ENCODE data around the gene PRMT7. TPM values are rescaled to one million over a fixed set of nuclear protein-coding genes. Genes with fewer than 3 reads are reported as not detected.

Gene PRMT7
- total and polyA plus RNA-seq, 2 of the 8 experiments (the other 6 are each of a cell fraction or from before 2014, with no cell fraction given), result 48.2 to 49.3 TPM

DNA sequence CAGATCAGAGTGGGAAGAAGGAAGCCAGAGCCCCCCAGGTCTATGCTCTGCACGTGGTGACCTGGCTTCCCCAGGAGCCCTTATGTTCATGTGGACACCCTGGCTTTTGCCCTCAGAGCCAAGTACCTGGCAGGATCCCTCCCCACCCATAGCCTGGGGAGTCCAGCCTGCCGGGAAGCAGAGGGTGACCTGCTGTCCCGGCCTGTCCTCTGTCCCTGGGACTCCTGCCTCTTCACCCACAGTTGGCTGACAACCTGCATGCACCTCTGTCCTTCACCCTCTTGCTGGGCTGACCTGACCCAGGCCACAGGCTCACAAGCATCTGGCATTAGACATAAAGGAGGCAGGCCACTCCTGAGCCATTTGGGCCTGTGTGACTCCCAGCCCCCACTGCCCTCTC lies 77.3 kb downstream of the PRMT7 start:
- no peak overlapping the region for H3K18ac ChIP-seq (ENCODE audit: extremely low read depth, low read length)
- peak overlapping the region; percentile 87 for H2BK20ac ChIP-seq (ENCODE audit: low read length)
- no peak overlapping the region for H3K27ac ChIP-seq (ENCODE audit: low read depth, low read length)
- no peak overlapping the region for H4K8ac ChIP-seq (ENCODE audit: extremely low read depth, insufficient read depth, low read length)
- H3K4me2 ChIP-seq (ENCODE audit: insufficient read depth in 1 of 2, low read depth in 2 of 2, low read length in 2 of 2), result no peak overlapping the region
- 91% methylated on average over 3 of the region's 3 CpGs; no CpG with 5 or more reads in 1 of the 2 experiments for WGBS, 2 experiments (ENCODE audit: extremely low coverage in 1 of 2, insufficient coverage in 1 of 2, insufficient read length in 1 of 2, insufficient replicate concordance in 2 of 2, low coverage in 1 of 2, low lambda C conversion rate in 2 of 2, missing lambda C conversion rate in 1 of 2)
- CTCF ChIA-PET (ENCODE audit: partially characterized antibody), result interaction anchor here (0.8 to 10.6 kb wide), 3 partner anchors 9 to 127 kb away, joined by 3 to 221 read pairs (median 3); no protein-coding TSS in a partner anchor
- no peak overlapping the region for H3K56ac ChIP-seq (replicated peaks; ENCODE audit: insufficient read length, low read depth, low read length)
- no peak overlapping the region for H4K5ac ChIP-seq (ENCODE audit: insufficient read length, low read depth, low read length)
- no peak overlapping the region for H3K4me3 ChIP-seq (ENCODE audit: extremely low read depth in 1 of 4, insufficient read depth in 2 of 4, low read depth in 3 of 4, low read length in 4 of 4)
- no peaks in the 10 kb centered on the region for H3K9me3 ChIP-seq (ENCODE audit: insufficient read depth in 2 of 2, low read depth in 1 of 2, low read length in 1 of 2)
- peak overlapping the region; percentile 77; the same call in 1 of the 2 replicates for H2BK12ac ChIP-seq (ENCODE audit: low read depth, low read length)
- H3K36me3 ChIP-seq (ENCODE audit: control insufficient read depth in 2 of 4, insufficient read depth in 4 of 4, low read length in 3 of 4), result no peaks in the 10 kb centered on the region
- H3K23ac ChIP-seq (ENCODE audit: insufficient read length), result no peak overlapping the region
- POLR2A ChIA-PET (ENCODE audit: partially characterized antibody), result no interaction called here
- H3K9ac ChIP-seq (replicated peaks in 1 of 4; ENCODE audit: extremely low read depth in 1 of 4, low read depth in 3 of 4, low read length in 3 of 4), result no peak overlapping the region
- H4K20me1 ChIP-seq (replicated peaks in 1 of 2; ENCODE audit: control insufficient read depth in 1 of 2, insufficient read depth in 2 of 2, low read length in 2 of 2), result no peaks in the 10 kb centered on the region
- peak overlapping the region; percentile 68 for H4K91ac ChIP-seq (replicated peaks; ENCODE audit: insufficient read length, low read length)
- no peak overlapping the region for H2AFZ ChIP-seq (ENCODE audit: low read length)
- no peaks in the 10 kb centered on the region; a peak in 1 of 7 replicates for H3K27me3 ChIP-seq (replicated peaks in 1 of 4; ENCODE audit: control insufficient read depth in 3 of 4, extremely low read depth in 1 of 4, insufficient read depth in 3 of 4, low read length in 3 of 4)
- H2BK120ac ChIP-seq (replicated peaks; ENCODE audit: low read depth, low read length), result no peak overlapping the region
- no peak overlapping the region; the same call in 1 of the 2 replicates for H2BK15ac ChIP-seq (ENCODE audit: low read length)
- H3K4ac ChIP-seq (replicated peaks; ENCODE audit: insufficient read length, low read depth, low read length), result no peak overlapping the region
- DNase-seq (ENCODE audit: low read depth in 1 of 2, low spot score in 2 of 2), result no peak
- 0 out of 2 replicates have a peak overlapping the region, but pooled peaks have one; percentile 12 for H2BK5ac ChIP-seq (ENCODE audit: low read depth, low read length)
- H3K79me1 ChIP-seq (ENCODE audit: low read depth, low read length), result no peaks in the 10 kb centered on the region
- H3K79me2 ChIP-seq (ENCODE audit: control insufficient read depth in 1 of 2, insufficient read depth in 2 of 2, low read length in 2 of 2), result no peaks in the 10 kb centered on the region
- FAIRE-seq, result no peak
- no peaks in the 10 kb centered on the region for H3K23me2 ChIP-seq (ENCODE audit: low read depth, low read length)
- no peak overlapping the region for H3K14ac ChIP-seq (ENCODE audit: insufficient read length)
- H2AK5ac ChIP-seq (ENCODE audit: low read depth, low read length), result no peak overlapping the region
- peaks cover 3 to 26% (median 18%) of the 10 kb centered on the region in 4 experiments for H3K4me1 ChIP-seq (replicated peaks in 1 of 4; ENCODE audit: control insufficient read depth in 3 of 4, insufficient read depth in 4 of 4, low read length in 3 of 4)
- no peak for TF ChIP-seq CHD2 (IDR thresholded peaks at IDR 0.05; ENCODE audit: low read length)
- TF ChIP-seq CHD1 (IDR thresholded peaks at IDR 0.05; ENCODE audit: low read depth, low read length), result no peak
- no peak for TF ChIP-seq SIX5 (IDR thresholded peaks at IDR 0.05; ENCODE audit: low read depth, low read length)
- no peak for TF ChIP-seq KDM5A (IDR thresholded peaks at IDR 0.05; ENCODE audit: low read length)
- TF ChIP-seq SP4 (IDR thresholded peaks at IDR 0.05; ENCODE audit: low read length), result no peak
- no peak for TF ChIP-seq TAF1 (IDR thresholded peaks at IDR 0.05; ENCODE audit: low read depth, low read length)
- TF ChIP-seq, protein P1, sequence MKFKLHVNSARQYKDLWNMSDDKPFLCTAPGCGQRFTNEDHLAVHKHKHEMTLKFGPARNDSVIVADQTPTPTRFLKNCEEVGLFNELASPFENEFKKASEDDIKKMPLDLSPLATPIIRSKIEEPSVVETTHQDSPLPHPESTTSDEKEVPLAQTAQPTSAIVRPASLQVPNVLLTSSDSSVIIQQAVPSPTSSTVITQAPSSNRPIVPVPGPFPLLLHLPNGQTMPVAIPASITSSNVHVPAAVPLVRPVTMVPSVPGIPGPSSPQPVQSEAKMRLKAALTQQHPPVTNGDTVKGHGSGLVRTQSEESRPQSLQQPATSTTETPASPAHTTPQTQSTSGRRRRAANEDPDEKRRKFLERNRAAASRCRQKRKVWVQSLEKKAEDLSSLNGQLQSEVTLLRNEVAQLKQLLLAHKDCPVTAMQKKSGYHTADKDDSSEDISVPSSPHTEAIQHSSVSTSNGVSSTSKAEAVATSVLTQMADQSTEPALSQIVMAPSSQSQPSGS (IDR thresholded peaks at IDR 0.05; ENCODE audit: low read length), result no peak
- TF ChIP-seq KDM4A (IDR thresholded peaks at IDR 0.05; ENCODE audit: low read depth, low read length, severe bottlenecking), result no peak
- no peak for TF ChIP-seq RFX5 (IDR thresholded peaks at IDR 0.05; ENCODE audit: borderline replicate concordance, low read depth, low read length)
- TF ChIP-seq, protein P2, sequence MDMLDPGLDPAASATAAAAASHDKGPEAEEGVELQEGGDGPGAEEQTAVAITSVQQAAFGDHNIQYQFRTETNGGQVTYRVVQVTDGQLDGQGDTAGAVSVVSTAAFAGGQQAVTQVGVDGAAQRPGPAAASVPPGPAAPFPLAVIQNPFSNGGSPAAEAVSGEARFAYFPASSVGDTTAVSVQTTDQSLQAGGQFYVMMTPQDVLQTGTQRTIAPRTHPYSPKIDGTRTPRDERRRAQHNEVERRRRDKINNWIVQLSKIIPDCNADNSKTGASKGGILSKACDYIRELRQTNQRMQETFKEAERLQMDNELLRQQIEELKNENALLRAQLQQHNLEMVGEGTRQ (IDR thresholded peaks at IDR 0.05; ENCODE audit: low read length), result no peak
- no peak for TF ChIP-seq POU5F1 (IDR thresholded peaks at IDR 0.05; ENCODE audit: low read depth, low read length)
- no peak for TF ChIP-seq TCF12 (IDR thresholded peaks at IDR 0.05; ENCODE audit: low read depth, low read length)
